GM23338 (cell line): Measurements from ENCODE around the gene MZB1. TPM values are rescaled to one million over a fixed set of nuclear protein-coding genes. Genes with fewer than 3 reads are reported as not detected.

Experiments
- ATAC-seq: fragments of 200-7000 bp; cut with Tn5 transposase; 3 replicates; pipeline ENCODE4 v1.9.1; 2020
- DNase-seq: peaks from one replicate; pipeline ENCODE4 v3.0.0-alpha.2; 2015; ENCODE audit warnings: low spot score
- H2AFZ ChIP-seq: fragments of 200-600 bp; sonication (generic); 2 replicates; pipeline ENCODE4 v1.8.0; 2016; ENCODE audit warnings: antibody characterized with exemption, mild to moderate bottlenecking, moderate library complexity
- H3F3A ChIP-seq: fragments of 200-600 bp; sonication (generic); replicated peaks from 2 replicates; pipeline ENCODE4 v1.8.0; 2017; ENCODE audit warnings: antibody characterized with exemption, mixed run types, low read depth
- H3K27ac ChIP-seq: fragments of 200-600 bp; sonication (generic); 2 replicates; pipeline ENCODE4 v1.6.1; 2016; ENCODE audit warnings: low read depth
- H3K27me3 ChIP-seq: fragments of 200-600 bp; sonication (generic); 2 replicates; pipeline ENCODE4 v1.8.0; 2016; ENCODE audit warnings: mild to moderate bottlenecking, mixed run types, moderate library complexity; ENCODE audit not compliant: insufficient read depth
- H3K36me3 ChIP-seq: fragments of 200-600 bp; sonication (generic); 2 replicates; pipeline ENCODE4 v1.8.0; 2016; ENCODE audit warnings: mild to moderate bottlenecking; ENCODE audit not compliant: insufficient read depth
- H3K4me1 ChIP-seq: fragments of 200-600 bp; sonication (generic); 2 replicates; pipeline ENCODE4 v1.8.0; 2016; ENCODE audit warnings: mild to moderate bottlenecking, moderate library complexity; ENCODE audit not compliant: insufficient read depth
- H3K4me2 ChIP-seq: fragments of 200-600 bp; sonication (generic); 2 replicates; pipeline ENCODE4 v1.7.1; 2017; ENCODE audit warnings: mixed run types
- H3K4me3 ChIP-seq: fragments of 200-600 bp; sonication (generic); 2 replicates; pipeline ENCODE4 v1.6.1; 2016; ENCODE audit warnings: mixed run types
- H3K79me2 ChIP-seq: fragments of 200-600 bp; sonication (generic); replicated peaks from 2 replicates; pipeline ENCODE4 v1.8.0; 2017; ENCODE audit warnings: mild to moderate bottlenecking; ENCODE audit not compliant: insufficient read depth
- H3K9me2 ChIP-seq: fragments of 200-600 bp; sonication (generic); 2 replicates; pipeline ENCODE4 v1.8.0; 2017; ENCODE audit not compliant: insufficient read depth
- H4K20me1 ChIP-seq: fragments of 200-600 bp; sonication (generic); replicated peaks from 2 replicates; pipeline ENCODE4 v1.8.0; 2017; ENCODE audit warnings: mild to moderate bottlenecking; ENCODE audit not compliant: insufficient read depth
- H3K27ac Mint-ChIP-seq: 2 replicates; pipeline ENCODE4 v1.8.0; 2020; ENCODE audit warnings: inconsistent platforms, mild to moderate bottlenecking, moderate library complexity, mixed read lengths
- H3K27me3 Mint-ChIP-seq: 3 replicates; pipeline ENCODE4 v1.8.0; 2022; ENCODE audit warnings: low read depth, mild to moderate bottlenecking, moderate library complexity, mixed read lengths, inconsistent platforms; ENCODE audit not compliant: insufficient read depth, poor library complexity
- H3K36me3 Mint-ChIP-seq: 3 replicates; pipeline ENCODE4 v1.8.0; 2021; ENCODE audit warnings: low read depth, mild to moderate bottlenecking, inconsistent platforms, moderate library complexity, mixed read lengths
- H3K4me1 Mint-ChIP-seq: 3 replicates; pipeline ENCODE4 v1.8.0; 2020; ENCODE audit warnings: mild to moderate bottlenecking, inconsistent platforms, mixed read lengths
- H3K4me3 Mint-ChIP-seq: 3 replicates; pipeline ENCODE4 v1.8.0; 2021; ENCODE audit warnings: moderate library complexity, mild to moderate bottlenecking, inconsistent platforms, mixed read lengths
- H3K9me3 Mint-ChIP-seq: 3 replicates; pipeline ENCODE4 v1.8.0; 2020; ENCODE audit warnings: moderate library complexity, mild to moderate bottlenecking, inconsistent platforms, mixed read lengths
- ETS1 ChIP-seq: IDR thresholded peaks from 2 replicates; pipeline ENCODE4 v1.6.1; 2016; ENCODE audit warnings: antibody characterized with exemption
- EZH2 ChIP-seq: fragments of 200-600 bp; sonication (generic); IDR thresholded peaks from one replicate; pipeline ENCODE4 v1.8.0; 2017; ENCODE audit warnings: antibody characterized with exemption, mild to moderate bottlenecking, low read depth; ENCODE audit not compliant: unreplicated experiment
- EZH2phosphoT487 ChIP-seq: fragments of 200-600 bp; sonication (generic); IDR thresholded peaks from one replicate; pipeline ENCODE4 v1.8.1; 2018; ENCODE audit warnings: antibody characterized with exemption; ENCODE audit not compliant: unreplicated experiment
- POLR2AphosphoS5 ChIP-seq: IDR thresholded peaks from 2 replicates; pipeline ENCODE4 v1.6.1; 2016; ENCODE audit warnings: antibody characterized with exemption, low read depth
- REST ChIP-seq: IDR thresholded peaks from one replicate; pipeline ENCODE4 v1.6.1; 2018; ENCODE audit warnings: antibody characterized with exemption; ENCODE audit not compliant: unreplicated experiment
- STAT1 ChIP-seq: IDR thresholded peaks from one replicate; pipeline ENCODE4 v1.6.1; 2016; ENCODE audit warnings: antibody characterized with exemption; ENCODE audit not compliant: unreplicated experiment
- ZNF114 ChIP-seq: fragments of 250-450 bp; sonication (Bioruptor Pico); IDR thresholded peaks from 2 replicates; pipeline ENCODE4 v1.5.0; 2020; ENCODE audit warnings: mild to moderate bottlenecking, moderate library complexity
- ZNF331 ChIP-seq: fragments of 250-450 bp; sonication (Bioruptor Pico); IDR thresholded peaks from 2 replicates; pipeline ENCODE4 v1.5.0; 2020; ENCODE audit warnings: low read depth, mild to moderate bottlenecking, moderate library complexity
- polyA plus RNA-seq: library from polyadenylated mRNA; unstranded; fragments of >200 nt; fragmentation: Nextera tagmentation; extraction: Ambion mirVana; gene quantifications from 2 replicates; pipeline ENCODE4 v1.2.1, GENCODE V29; 2016
- total RNA-seq: library from RNA; depleted of rRNA; stranded (reverse); fragments of >200 nt; shearing (Covaris generic); gene quantifications from 2 replicates; pipeline ENCODE4 v1.2.3, GENCODE V29; 2014
- TF ChIP-seq, protein P1 (sequence below), 2 experiments: fragments of 200-600 bp in 1 of 2; sonication (generic) in 1 of 2; conservative IDR thresholded peaks; 2 replicates each; pipeline versions ENCODE4 v1.5.1 to v1.6.1; 2016 to 2017; ENCODE audit warnings: antibody characterized with exemption in 2 of 2, low read depth in 2 of 2, mild to moderate bottlenecking in 2 of 2, moderate library complexity in 1 of 2

The MZB1 gene
- total and polyA plus RNA-seq, 2 experiments from 2014 or later = 0.52 to 1.6 TPM

GRCh38 chr5:139364466-139364865, 25.2 kb downstream of the MZB1 start:
- peaks cover 51% of the 10 kb centered on the region for H3K36me3 ChIP-seq
- TF ChIP-seq REST (no peak), ETS1 (no peak), ZNF331 (no peak), POLR2AphosphoS5 (no peak)
- TF ChIP-seq, protein P1, sequence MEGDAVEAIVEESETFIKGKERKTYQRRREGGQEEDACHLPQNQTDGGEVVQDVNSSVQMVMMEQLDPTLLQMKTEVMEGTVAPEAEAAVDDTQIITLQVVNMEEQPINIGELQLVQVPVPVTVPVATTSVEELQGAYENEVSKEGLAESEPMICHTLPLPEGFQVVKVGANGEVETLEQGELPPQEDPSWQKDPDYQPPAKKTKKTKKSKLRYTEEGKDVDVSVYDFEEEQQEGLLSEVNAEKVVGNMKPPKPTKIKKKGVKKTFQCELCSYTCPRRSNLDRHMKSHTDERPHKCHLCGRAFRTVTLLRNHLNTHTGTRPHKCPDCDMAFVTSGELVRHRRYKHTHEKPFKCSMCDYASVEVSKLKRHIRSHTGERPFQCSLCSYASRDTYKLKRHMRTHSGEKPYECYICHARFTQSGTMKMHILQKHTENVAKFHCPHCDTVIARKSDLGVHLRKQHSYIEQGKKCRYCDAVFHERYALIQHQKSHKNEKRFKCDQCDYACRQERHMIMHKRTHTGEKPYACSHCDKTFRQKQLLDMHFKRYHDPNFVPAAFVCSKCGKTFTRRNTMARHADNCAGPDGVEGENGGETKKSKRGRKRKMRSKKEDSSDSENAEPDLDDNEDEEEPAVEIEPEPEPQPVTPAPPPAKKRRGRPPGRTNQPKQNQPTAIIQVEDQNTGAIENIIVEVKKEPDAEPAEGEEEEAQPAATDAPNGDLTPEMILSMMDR (conservative IDR thresholded peaks at IDR 0.05; ENCODE audit: low read depth in 2 of 2) = no peak
- Mint-ChIP-seq H3K27me3 (peaks cover 3% of the 10 kb centered on the region), H3K4me3 (no peak overlapping the region), H3K36me3 (peaks cover 60% of the 10 kb centered on the region), H3K27ac (no peak overlapping the region), H3K9me3 (no peaks in the 10 kb centered on the region), H3K4me1 (no peaks in the 10 kb centered on the region)
- peaks cover 64% of the 10 kb centered on the region for H4K20me1 ChIP-seq
- no peak for ATAC-seq
- H3K4me3 ChIP-seq = no peak overlapping the region
- H3K27ac ChIP-seq = 0 out of 2 replicates have a peak overlapping the region, but pooled peaks have one; percentile 7
- H3K79me2 ChIP-seq = peaks cover 55% of the 10 kb centered on the region
- H3K4me2 ChIP-seq = no peak overlapping the region
- no peaks in the 10 kb centered on the region for H3K9me2 ChIP-seq
- H3F3A ChIP-seq = 0 out of 2 replicates have a peak, but pooled peaks cover 8% of the 10 kb centered on the region
- H3K4me1 ChIP-seq = no peaks in the 10 kb centered on the region
- H3K27me3 ChIP-seq = no peaks in the 10 kb centered on the region
- DNase-seq = no peak
- no peak overlapping the region for H2AFZ ChIP-seq

- DNase-seq = no peak
- Histone ChIP-seq H3K27ac (peak overlapping the region; percentile 7; the same call in 1 of the 2 replicates), H4K20me1 (peaks cover 69% of the 10 kb centered on the region), H3K9me2 (no peaks in the 10 kb centered on the region), H3K4me1 (no peaks in the 10 kb centered on the region), H3K79me2 (peaks cover 61% of the 10 kb centered on the region), H3K4me3 (no peak overlapping the region), H3F3A (0 out of 2 replicates have a peak, but pooled peaks cover 8% of the 10 kb centered on the region), H3K27me3 (no peaks in the 10 kb centered on the region), H2AFZ (no peak overlapping the region), H3K36me3 (peaks cover 47% of the 10 kb centered on the region), H3K4me2 (no peak overlapping the region)
- ATAC-seq = no peak
- H3K4me1 Mint-ChIP-seq = no peaks in the 10 kb centered on the region
- no peak overlapping the region for H3K27ac Mint-ChIP-seq
- H3K4me3 Mint-ChIP-seq = no peak overlapping the region
- peaks cover 3% of the 10 kb centered on the region for H3K27me3 Mint-ChIP-seq
- H3K9me3 Mint-ChIP-seq = no peaks in the 10 kb centered on the region
- H3K36me3 Mint-ChIP-seq = peaks cover 56% of the 10 kb centered on the region
- no peak for TF ChIP-seq EZH2phosphoT487
- no peak for TF ChIP-seq EZH2
- TF ChIP-seq ZNF114 (CRISPR knock-in tag) = no peak
- no peak for TF ChIP-seq STAT1
- TF ChIP-seq ZNF331 = no peak
These were observed 25.8 kb downstream of the MZB1 start for GRCh38 chr5:139363937-139364336.
